Activated naive CD4-positive, alpha-beta T cell treated with anti-CD3 and anti-CD28 coated beads, Interleukin-2, amount 50 U/mL, for 24 hours (primary cell): ENCODE results near the gene CD34.

Experiments used
- H3K27ac Mint-ChIP-seq: one replicate; pipeline ENCODE4 v1.8.0; 2021; ENCODE audit warnings: mild to moderate bottlenecking, mixed read lengths
- H3K27me3 Mint-ChIP-seq: one replicate; pipeline ENCODE4 v1.8.0; 2021; ENCODE audit warnings: mixed read lengths
- H3K36me3 Mint-ChIP-seq: one replicate; pipeline ENCODE4 v1.8.0; 2021; ENCODE audit warnings: mixed read lengths
- H3K4me1 Mint-ChIP-seq: one replicate; pipeline ENCODE4 v1.8.0; 2021; ENCODE audit warnings: mixed read lengths
- H3K4me3 Mint-ChIP-seq: one replicate; pipeline ENCODE4 v1.8.0; 2021; ENCODE audit warnings: mild to moderate bottlenecking, mixed read lengths
- H3K9me3 Mint-ChIP-seq: one replicate; pipeline ENCODE4 v1.8.0; 2021; ENCODE audit warnings: mixed read lengths

CD34 gene

GRCh38 chr1:207918011-207918410 is 7.1 kb upstream of the CD34 start:
- Mint-ChIP-seq H3K4me1 (no peaks in the 10 kb centered on the region), H3K27me3 (peaks cover 17% of the 10 kb centered on the region), H3K4me3 (no peak overlapping the region), H3K36me3 (no peaks in the 10 kb centered on the region), H3K27ac (no peak overlapping the region), H3K9me3 (no peaks in the 10 kb centered on the region)

GRCh38 chr1:207917080-207917479 is 6.2 kb upstream of the CD34 start:
- Mint-ChIP-seq H3K27me3 (peaks cover 21% of the 10 kb centered on the region), H3K4me3 (no peak overlapping the region), H3K27ac (no peak overlapping the region)

DNA sequence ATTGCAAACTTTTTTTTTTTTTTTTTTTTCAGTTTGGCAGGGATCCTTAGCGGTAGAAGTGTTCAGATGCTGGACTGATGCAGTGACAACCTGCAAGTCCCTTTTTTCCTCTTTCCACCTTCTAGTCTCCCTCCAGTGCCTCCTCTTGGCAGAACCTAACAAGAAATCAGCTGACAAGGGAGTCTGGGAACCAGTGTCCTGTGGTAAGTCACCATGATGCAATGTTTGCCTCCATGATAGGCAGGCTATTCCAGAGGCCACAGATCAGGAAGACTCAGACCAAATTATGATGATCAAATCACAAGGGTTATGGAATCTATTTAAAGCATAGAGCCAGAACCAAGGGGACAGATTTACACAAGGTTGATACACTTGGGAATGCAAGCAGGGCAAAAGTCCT is 3.0 kb upstream of the CD34 start:
- no peaks in the 10 kb centered on the region for H3K36me3 Mint-ChIP-seq
- H3K27ac Mint-ChIP-seq = no peak overlapping the region
- peaks cover 40% of the 10 kb centered on the region for H3K27me3 Mint-ChIP-seq
- H3K4me1 Mint-ChIP-seq = peaks cover 21% of the 10 kb centered on the region
- no peaks in the 10 kb centered on the region for H3K9me3 Mint-ChIP-seq
- no peak overlapping the region for H3K4me3 Mint-ChIP-seq

More at GRCh38 chr1:207917080-207917479, 6.2 kb upstream of the CD34 start:
- H3K36me3 Mint-ChIP-seq = no peaks in the 10 kb centered on the region
- H3K4me1 Mint-ChIP-seq = no peaks in the 10 kb centered on the region
- H3K9me3 Mint-ChIP-seq = no peaks in the 10 kb centered on the region

- H3K27me3 Mint-ChIP-seq = peaks cover 49% of the 10 kb centered on the region
- no peak overlapping the region for H3K27ac Mint-ChIP-seq
- H3K36me3 Mint-ChIP-seq = no peaks in the 10 kb centered on the region
- H3K4me3 Mint-ChIP-seq = peak overlapping the region; percentile 69
- peaks cover 21% of the 10 kb centered on the region for H3K4me1 Mint-ChIP-seq
- H3K9me3 Mint-ChIP-seq = no peaks in the 10 kb centered on the region
These were observed 1.2 kb upstream of the CD34 start for GRCh38 chr1:207911856-207912760.

GRCh38 chr1:207909687-207910086 is 1.2 kb downstream of the CD34 start:
- H3K27me3 Mint-ChIP-seq = peaks cover 46% of the 10 kb centered on the region
- H3K27ac Mint-ChIP-seq = no peak overlapping the region
- H3K9me3 Mint-ChIP-seq = no peaks in the 10 kb centered on the region
- H3K4me1 Mint-ChIP-seq = peaks cover 21% of the 10 kb centered on the region
- peak overlapping the region; percentile 74 for H3K4me3 Mint-ChIP-seq
- no peaks in the 10 kb centered on the region for H3K36me3 Mint-ChIP-seq

DNA sequence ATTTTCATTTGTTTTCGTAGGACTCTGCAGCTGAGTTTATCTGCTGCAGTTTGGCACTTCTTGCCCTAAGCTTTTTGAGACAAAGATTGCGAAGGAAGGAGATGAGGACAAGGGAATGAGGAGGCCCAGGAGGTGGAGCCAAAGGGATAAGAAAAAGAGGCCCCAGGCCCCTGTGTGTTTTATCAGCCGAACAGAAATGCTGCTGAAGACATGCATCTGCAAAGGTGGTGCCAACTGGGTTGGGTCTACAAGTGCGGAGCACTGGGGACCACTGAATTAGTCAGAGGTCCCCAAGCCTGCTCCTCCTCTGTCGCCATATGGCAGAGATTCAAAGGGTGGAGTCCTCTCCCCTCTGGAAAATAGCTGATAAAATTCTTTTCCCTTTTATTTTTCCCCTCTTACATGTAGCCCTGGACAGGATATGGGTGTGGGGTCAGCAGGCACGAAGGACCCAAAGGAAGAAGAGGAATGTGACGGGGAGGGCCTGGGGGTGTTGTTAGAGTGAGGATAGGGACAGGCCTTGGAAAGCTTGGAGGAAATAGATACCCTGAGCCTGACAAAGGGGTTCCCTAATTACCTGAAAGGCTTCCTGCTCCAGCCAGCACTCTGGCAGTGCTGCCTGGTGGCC is 2.7 kb downstream of the CD34 start:
- H3K27me3 Mint-ChIP-seq = peaks cover 41% of the 10 kb centered on the region
- H3K4me3 Mint-ChIP-seq = no peak overlapping the region
- H3K36me3 Mint-ChIP-seq = no peaks in the 10 kb centered on the region
- no peak overlapping the region for H3K27ac Mint-ChIP-seq
- no peaks in the 10 kb centered on the region for H3K9me3 Mint-ChIP-seq
- peaks cover 21% of the 10 kb centered on the region for H3K4me1 Mint-ChIP-seq

DNA sequence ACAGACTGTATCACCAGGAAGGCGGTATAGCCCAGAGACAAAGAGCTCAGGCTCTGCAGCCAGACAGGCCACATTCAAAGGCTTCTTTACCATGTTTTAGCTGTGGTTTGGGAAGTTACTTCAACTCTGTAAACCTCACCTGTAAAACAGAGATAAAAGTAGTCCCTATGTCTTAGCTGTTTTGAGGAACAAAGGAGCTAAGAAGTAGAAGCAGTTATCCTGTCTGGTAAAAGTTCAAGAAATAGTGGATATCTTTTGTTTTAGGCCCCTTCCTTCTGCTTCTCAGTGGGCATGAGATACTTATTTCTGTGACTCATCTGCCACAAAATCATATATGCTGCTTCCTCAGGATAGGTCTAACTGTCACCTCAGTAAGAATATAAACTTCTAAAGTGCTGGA is 6.5 kb downstream of the CD34 start:
- Mint-ChIP-seq H3K36me3 (no peaks in the 10 kb centered on the region), H3K27me3 (peaks cover 13% of the 10 kb centered on the region), H3K4me3 (no peak overlapping the region), H3K9me3 (no peaks in the 10 kb centered on the region), H3K27ac (no peak overlapping the region), H3K4me1 (no peaks in the 10 kb centered on the region)

GRCh38 chr1:207903767-207904166 is 7.2 kb downstream of the CD34 start:
- Mint-ChIP-seq H3K4me3 (no peak overlapping the region), H3K4me1 (no peaks in the 10 kb centered on the region), H3K27ac (no peak overlapping the region), H3K36me3 (no peaks in the 10 kb centered on the region), H3K27me3 (peaks cover 10% of the 10 kb centered on the region), H3K9me3 (no peaks in the 10 kb centered on the region)

DNA sequence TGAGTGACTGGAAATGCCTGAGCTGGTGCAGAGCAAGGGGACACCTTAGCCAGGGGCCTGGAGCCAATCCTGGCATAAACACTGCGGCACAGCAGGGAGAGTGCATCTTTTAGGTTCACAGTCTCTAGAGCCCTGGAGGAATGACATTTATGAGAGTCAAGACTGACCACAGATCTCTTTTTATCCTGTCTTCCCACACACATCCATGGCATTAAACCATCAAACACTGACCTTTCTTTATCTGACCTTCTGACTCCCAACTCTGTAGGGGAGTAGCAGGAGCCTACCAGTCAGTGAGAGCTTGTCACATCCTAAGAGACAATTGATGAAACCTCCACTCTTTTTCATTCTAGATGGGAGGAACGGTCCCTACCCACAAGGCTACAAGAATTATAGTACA is 7.9 kb downstream of the CD34 start:
- Mint-ChIP-seq H3K27me3 (peaks cover 8% of the 10 kb centered on the region), H3K27ac (no peak overlapping the region), H3K9me3 (no peaks in the 10 kb centered on the region), H3K4me1 (no peaks in the 10 kb centered on the region), H3K4me3 (no peak overlapping the region), H3K36me3 (no peaks in the 10 kb centered on the region)

DNA sequence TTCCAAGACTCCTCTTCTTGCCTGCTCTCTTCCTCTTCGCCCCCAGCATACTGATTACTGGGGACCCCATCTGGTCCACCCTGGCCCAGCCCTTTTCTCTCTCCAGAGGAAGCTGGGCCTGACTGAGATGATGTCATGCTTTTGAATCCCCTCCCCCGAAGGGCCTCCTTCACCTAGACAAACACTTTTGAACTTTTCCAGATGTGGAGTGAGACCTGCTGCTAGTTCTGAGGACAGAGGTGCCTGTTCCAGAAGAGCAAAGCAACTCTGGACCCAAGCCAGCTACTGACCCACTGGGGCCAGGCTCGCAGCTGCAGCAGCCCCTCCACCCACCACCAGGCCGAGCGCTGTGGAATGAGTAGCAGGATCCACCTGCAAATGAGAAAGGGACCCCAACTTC is 8.4 kb downstream of the CD34 start:
- H3K36me3 Mint-ChIP-seq = no peaks in the 10 kb centered on the region
- no peaks in the 10 kb centered on the region for H3K4me1 Mint-ChIP-seq
- no peak overlapping the region for H3K27ac Mint-ChIP-seq
- no peaks in the 10 kb centered on the region for H3K9me3 Mint-ChIP-seq
- H3K4me3 Mint-ChIP-seq = no peak overlapping the region
- peaks cover 4% of the 10 kb centered on the region for H3K27me3 Mint-ChIP-seq

GRCh38 chr1:207901041-207901653 is 9.8 kb downstream of the CD34 start:
- Mint-ChIP-seq H3K36me3 (no peaks in the 10 kb centered on the region), H3K4me3 (no peak overlapping the region), H3K9me3 (no peaks in the 10 kb centered on the region), H3K27me3 (no peaks in the 10 kb centered on the region), H3K4me1 (no peaks in the 10 kb centered on the region), H3K27ac (no peak overlapping the region)

GRCh38 chr1:207898836-207899235 is 12.1 kb downstream of the CD34 start:
- no peaks in the 10 kb centered on the region for H3K4me1 Mint-ChIP-seq
- H3K27ac Mint-ChIP-seq = no peak overlapping the region
- no peak overlapping the region for H3K4me3 Mint-ChIP-seq
- no peaks in the 10 kb centered on the region for H3K27me3 Mint-ChIP-seq
- H3K9me3 Mint-ChIP-seq = no peaks in the 10 kb centered on the region
- H3K36me3 Mint-ChIP-seq = no peaks in the 10 kb centered on the region

DNA sequence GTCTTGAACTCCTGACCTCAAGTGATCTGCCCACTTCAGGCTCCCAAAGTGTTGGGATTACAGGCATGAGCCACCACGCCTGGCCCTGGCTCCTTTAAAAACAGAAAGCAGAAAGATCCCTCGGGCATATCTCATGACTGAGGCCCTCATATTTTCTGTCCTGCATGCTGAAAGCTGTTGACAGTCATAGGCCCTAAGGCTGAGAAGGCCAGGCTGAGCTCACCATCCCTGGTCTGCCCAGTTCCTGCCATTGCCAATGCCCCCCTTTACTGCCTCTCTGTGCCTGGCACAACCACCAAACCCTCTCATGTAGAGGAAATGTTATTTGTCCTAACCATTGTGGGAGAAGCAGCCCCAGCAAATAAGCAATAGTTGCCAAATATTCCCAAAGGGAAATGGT is 12.7 kb downstream of the CD34 start:
- no peaks in the 10 kb centered on the region for H3K4me1 Mint-ChIP-seq
- no peaks in the 10 kb centered on the region for H3K9me3 Mint-ChIP-seq
- H3K27ac Mint-ChIP-seq = no peak overlapping the region
- H3K4me3 Mint-ChIP-seq = no peak overlapping the region
- H3K36me3 Mint-ChIP-seq = no peaks in the 10 kb centered on the region
- no peaks in the 10 kb centered on the region for H3K27me3 Mint-ChIP-seq

- Mint-ChIP-seq H3K4me3 (no peak overlapping the region), H3K27me3 (no peaks in the 10 kb centered on the region)
These were observed 13.7 kb downstream of the CD34 start for GRCh38 chr1:207897188-207897587.

DNA sequence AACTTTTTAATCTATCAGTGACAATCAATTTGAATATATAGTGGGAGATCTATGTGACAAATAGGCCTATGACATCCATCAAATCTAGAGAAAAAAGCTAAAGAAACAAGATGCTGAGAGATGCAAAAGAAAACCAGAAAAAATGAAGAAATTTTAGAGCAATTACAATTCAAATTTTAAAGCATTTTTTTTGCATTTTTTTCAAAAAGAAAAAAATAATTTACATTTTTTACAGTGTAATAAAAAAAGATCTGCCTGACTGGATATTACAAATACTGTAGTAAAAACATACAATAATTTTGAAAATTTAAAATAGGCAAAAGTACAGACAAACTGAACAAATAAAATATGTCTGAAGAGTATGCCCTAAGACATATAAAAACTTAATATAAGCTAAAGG is 14.4 kb downstream of the CD34 start:
- no peaks in the 10 kb centered on the region for H3K27me3 Mint-ChIP-seq
- H3K36me3 Mint-ChIP-seq = no peaks in the 10 kb centered on the region
- H3K4me3 Mint-ChIP-seq = no peak overlapping the region
- H3K27ac Mint-ChIP-seq = no peak overlapping the region
- H3K9me3 Mint-ChIP-seq = no peaks in the 10 kb centered on the region
- H3K4me1 Mint-ChIP-seq = no peaks in the 10 kb centered on the region

More at GRCh38 chr1:207897188-207897587, 13.7 kb downstream of the CD34 start:
- Mint-ChIP-seq H3K9me3 (no peaks in the 10 kb centered on the region), H3K4me1 (no peaks in the 10 kb centered on the region), H3K36me3 (no peaks in the 10 kb centered on the region), H3K27ac (no peak overlapping the region)

DNA sequence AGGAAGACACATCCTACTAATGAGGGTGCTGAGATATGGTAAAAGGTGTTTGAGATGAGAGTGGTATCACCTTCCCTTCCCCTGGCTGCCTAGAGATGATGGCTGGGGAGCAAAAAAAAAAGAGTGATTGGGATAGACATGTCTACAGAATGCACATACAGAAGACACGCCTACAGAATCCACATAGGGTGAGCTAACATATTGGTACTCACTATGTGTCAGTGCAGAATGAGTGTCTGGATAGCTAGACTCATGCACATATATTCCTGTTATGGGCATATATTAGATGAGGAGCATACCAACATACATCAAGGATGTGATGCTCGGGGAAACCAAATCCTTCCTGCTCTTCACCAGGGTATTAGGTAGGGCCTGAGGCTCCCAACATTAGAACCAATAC is 16.2 kb downstream of the CD34 start:
- no peaks in the 10 kb centered on the region for H3K36me3 Mint-ChIP-seq
- H3K27me3 Mint-ChIP-seq = no peaks in the 10 kb centered on the region
- no peaks in the 10 kb centered on the region for H3K9me3 Mint-ChIP-seq
- H3K4me3 Mint-ChIP-seq = no peak overlapping the region
- H3K4me1 Mint-ChIP-seq = no peaks in the 10 kb centered on the region
- H3K27ac Mint-ChIP-seq = peak overlapping the region; percentile 72
